Left ventricle myocardium inferior (tissue), 1 donor: ENCODE results near the gene USP54. TPM values are rescaled to one million over a fixed set of nuclear protein-coding genes. Genes with fewer than 3 reads are reported as not detected.

ENCODE experiments used
- DNase-seq: peaks from one replicate; pipeline ENCODE4 v3.0.0-alpha.2; 2020
- H3K27ac ChIP-seq: fragments of 200-600 bp; replicated peaks from 2 replicates; pipeline ENCODE4 v1.8.0; 2021
- H3K27me3 ChIP-seq: fragments of 200-600 bp; 2 replicates; pipeline ENCODE4 v1.8.0; 2021; ENCODE audit warnings: low read depth
- H3K36me3 ChIP-seq: fragments of 200-600 bp; 2 replicates; pipeline ENCODE4 v1.8.0; 2021
- H3K4me1 ChIP-seq: fragments of 200-600 bp; 2 replicates; pipeline ENCODE4 v1.8.0; 2021
- H3K4me3 ChIP-seq: fragments of 200-600 bp; 2 replicates; pipeline ENCODE4 v1.8.0; 2021; ENCODE audit warnings: mild to moderate bottlenecking, moderate library complexity
- H3K9me3 ChIP-seq: fragments of 200-600 bp; replicated peaks from 2 replicates; pipeline ENCODE4 v1.8.0; 2021
- intact Hi-C: fragments of 100-400 bp; cut with micrococcal nuclease; formaldehyde crosslinking; loops from one replicate; pipeline ENCODE4 v1.11.0; 2022
- total RNA-seq: library from RNA; stranded (reverse); fragmentation: NEBNext Ultra II Directional; extraction: Animal tissue kit (Norgen Biotek cat#: 25700); gene quantifications from one replicate; pipeline ENCODE4 v1.2.1, GENCODE V29; 2021
- TF ChIP-seq, protein P1 (sequence below): fragments of 200-600 bp; IDR thresholded peaks from 2 replicates; pipeline ENCODE4 v1.8.0; 2021; ENCODE audit warnings: antibody characterized with exemption, mild to moderate bottlenecking, borderline replicate concordance
- donor health status: DM: no; HTN: yes; CAD: no; lungs with severe emphysema.

Gene USP54
- total RNA-seq, 1 donor from 2014 or later, result 19.6 TPM

DNA sequence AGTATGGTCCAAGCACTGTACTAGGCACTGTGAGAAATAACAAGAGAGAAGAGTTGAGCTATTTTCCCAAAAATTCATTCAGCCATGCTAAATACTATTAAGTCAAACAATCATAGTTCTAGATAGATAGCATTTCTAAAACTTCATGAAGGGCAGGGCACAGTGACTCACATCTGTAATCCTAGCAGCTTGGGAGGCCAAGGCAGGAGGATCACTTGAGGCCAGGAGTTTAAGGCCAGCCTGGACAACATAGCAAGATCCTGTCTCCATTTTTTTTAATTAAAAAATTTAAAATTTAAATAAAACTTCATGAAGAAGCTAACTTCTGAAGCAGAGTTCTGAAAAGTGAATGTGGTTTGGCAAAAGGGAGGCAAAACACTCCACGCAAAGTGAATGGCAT, 29.9 kb downstream of the USP54 start:
- Histone ChIP-seq H3K4me1 (no peaks in the 10 kb centered on the region), H3K36me3 (peaks cover 5% of the 10 kb centered on the region), H3K4me3 (no peak overlapping the region), H3K27me3 (no peaks in the 10 kb centered on the region), H3K27ac (no peak overlapping the region), H3K9me3 (no peaks in the 10 kb centered on the region)
- intact Hi-C loops, result no loop called here
- no peak for DNase-seq
- TF ChIP-seq, protein P1, sequence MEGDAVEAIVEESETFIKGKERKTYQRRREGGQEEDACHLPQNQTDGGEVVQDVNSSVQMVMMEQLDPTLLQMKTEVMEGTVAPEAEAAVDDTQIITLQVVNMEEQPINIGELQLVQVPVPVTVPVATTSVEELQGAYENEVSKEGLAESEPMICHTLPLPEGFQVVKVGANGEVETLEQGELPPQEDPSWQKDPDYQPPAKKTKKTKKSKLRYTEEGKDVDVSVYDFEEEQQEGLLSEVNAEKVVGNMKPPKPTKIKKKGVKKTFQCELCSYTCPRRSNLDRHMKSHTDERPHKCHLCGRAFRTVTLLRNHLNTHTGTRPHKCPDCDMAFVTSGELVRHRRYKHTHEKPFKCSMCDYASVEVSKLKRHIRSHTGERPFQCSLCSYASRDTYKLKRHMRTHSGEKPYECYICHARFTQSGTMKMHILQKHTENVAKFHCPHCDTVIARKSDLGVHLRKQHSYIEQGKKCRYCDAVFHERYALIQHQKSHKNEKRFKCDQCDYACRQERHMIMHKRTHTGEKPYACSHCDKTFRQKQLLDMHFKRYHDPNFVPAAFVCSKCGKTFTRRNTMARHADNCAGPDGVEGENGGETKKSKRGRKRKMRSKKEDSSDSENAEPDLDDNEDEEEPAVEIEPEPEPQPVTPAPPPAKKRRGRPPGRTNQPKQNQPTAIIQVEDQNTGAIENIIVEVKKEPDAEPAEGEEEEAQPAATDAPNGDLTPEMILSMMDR, result no peak

- TF ChIP-seq, protein P1, result no peak
- DNase-seq, result no peak
- Histone ChIP-seq H3K27ac (no peak overlapping the region), H3K27me3 (no peaks in the 10 kb centered on the region), H3K9me3 (no peaks in the 10 kb centered on the region), H3K4me1 (peaks cover 5% of the 10 kb centered on the region), H3K36me3 (no peaks in the 10 kb centered on the region), H3K4me3 (no peak overlapping the region)
- intact Hi-C loops, result no loop called here
These were observed 31.6 kb downstream of the USP54 start for GRCh38 chr10:73559590-73559989.

- Histone ChIP-seq H3K27me3 (no peaks in the 10 kb centered on the region), H3K4me3 (no peak overlapping the region), H3K9me3 (no peaks in the 10 kb centered on the region), H3K4me1 (peaks cover 27% of the 10 kb centered on the region), H3K27ac (no peak overlapping the region), H3K36me3 (no peaks in the 10 kb centered on the region)
- no peak for DNase-seq
- intact Hi-C loops, result no loop called here
- TF ChIP-seq, protein P1, result no peak
These were observed 34.3 kb downstream of the USP54 start for GRCh38 chr10:73556855-73557254.

- H3K27ac ChIP-seq, result peak overlapping the region; percentile 59
- TF ChIP-seq, protein P1, result no peak
- H3K9me3 ChIP-seq, result no peaks in the 10 kb centered on the region
- peaks cover 27% of the 10 kb centered on the region for H3K4me1 ChIP-seq
- intact Hi-C loops, result no loop called here
- no peaks in the 10 kb centered on the region for H3K36me3 ChIP-seq
- no peak for DNase-seq
- H3K4me3 ChIP-seq, result no peak overlapping the region
- no peaks in the 10 kb centered on the region for H3K27me3 ChIP-seq
These were observed 36.4 kb downstream of the USP54 start for GRCh38 chr10:73554721-73555120.

DNA sequence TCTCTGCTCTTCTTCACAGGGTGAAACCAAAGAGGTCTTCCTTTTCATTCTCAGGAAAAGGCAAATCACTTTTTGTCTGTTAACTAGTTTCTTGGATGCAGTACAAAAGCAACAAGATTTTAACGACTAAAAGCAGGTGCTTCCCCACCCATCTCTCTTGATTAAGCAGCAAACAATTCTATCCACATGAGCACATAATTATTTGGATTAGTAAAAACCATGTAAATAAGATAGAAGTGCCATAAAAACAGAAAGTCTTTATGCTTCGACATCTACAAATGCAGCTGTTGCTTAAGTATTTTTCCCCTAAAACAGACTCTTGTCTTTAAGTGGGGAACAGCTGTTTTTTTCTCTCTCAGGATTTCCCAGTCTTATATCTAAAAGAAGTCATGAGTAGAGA, 37.4 kb downstream of the USP54 start:
- no peaks in the 10 kb centered on the region for H3K9me3 ChIP-seq
- H3K27ac ChIP-seq, result peak overlapping the region; percentile 59
- intact Hi-C loops, result no loop called here
- no peaks in the 10 kb centered on the region for H3K36me3 ChIP-seq
- DNase-seq, result no peak
- TF ChIP-seq, protein P1, result no peak
- H3K27me3 ChIP-seq, result no peaks in the 10 kb centered on the region
- H3K4me3 ChIP-seq, result no peak overlapping the region
- peaks cover 27% of the 10 kb centered on the region for H3K4me1 ChIP-seq
